HepG2 (cell line): ENCODE data around the gene DGKD. TPM values are rescaled to one million over a fixed set of nuclear protein-coding genes. Genes with fewer than 3 reads are reported as not detected.

Experiments
- ATAC-seq: fragments of 200-7000 bp; cut with Tn5 transposase; 3 replicates; pipeline ENCODE4 v1.9.1; 2020; ENCODE audit warnings: mild to moderate bottlenecking, moderate library complexity
- BruUV-seq: library from RNA; stranded (reverse); fragments of 400-500 nt; replicated peaks from 2 replicates; lab custom pipeline; 2021; lab: Mats Ljungman, UMichigan
- CTCF ChIA-PET: fragments of 300-600 bp; formaldehyde crosslinking; extraction: SDS; loops from one replicate; lab custom pipeline; 2021; ENCODE audit warnings: low total read pairs, inconsistent platforms, low intra/inter-chr PET ratio; lab: Yijun Ruan, JAX
- POLR2A ChIA-PET: fragments of 350-600 bp; sonication (Branson Sonifier 250); formaldehyde crosslinking; loops from one replicate; lab custom pipeline; 2020; ENCODE audit warnings: antibody characterized with exemption, inconsistent platforms; lab: Yijun Ruan, JAX
- DNase-seq: peaks from one replicate; pipeline ENCODE4 v3.0.0-alpha.2; 2015; ENCODE audit warnings: low spot score
- FAIRE-seq: peaks from 3 replicates; lab custom pipeline; 2011; peaks lifted over from hg19 to GRCh38; lab: Jason Lieb, UNC
- H2AFZ ChIP-seq: one replicate; pipeline ENCODE4 v1.6.1; 2011; ENCODE audit warnings: low read length, inconsistent platforms
- H3K27ac ChIP-seq: fragments of 300-600 bp; 3 replicates; pipeline ENCODE4 v1.8.0; 2011; ENCODE audit warnings: mixed run types, mild to moderate bottlenecking, mixed read lengths, low read length, inconsistent platforms; ENCODE audit not compliant: insufficient read depth; ENCODE audit errors: extremely low read length
- H3K27me3 ChIP-seq, 2 experiments: fragments of 200-600 bp in 1 of 2; 2 replicates in 1 of 2; 3 replicates in 1 of 2; pipeline versions ENCODE4 v1.6.0 to v1.8.0; 2011; ENCODE audit warnings: low read length in 2 of 2, mild to moderate bottlenecking in 2 of 2, moderate library complexity in 2 of 2, inconsistent platforms in 1 of 2; ENCODE audit not compliant: insufficient read depth in 2 of 2, control insufficient read depth in 1 of 2
- H3K36me3 ChIP-seq, 2 experiments: fragments of 200-600 bp in 1 of 2; replicated peaks in 1 of 2; 2 replicates in 1 of 2; 3 replicates in 1 of 2; pipeline versions ENCODE4 v1.5.1 to v1.8.0; 2011; ENCODE audit warnings: low read length in 2 of 2, inconsistent platforms in 1 of 2; ENCODE audit not compliant: insufficient read depth in 2 of 2, control insufficient read depth in 1 of 2
- H3K4me1 ChIP-seq: 2 replicates; pipeline ENCODE4 v1.5.1; 2012; ENCODE audit warnings: low read length, inconsistent platforms; ENCODE audit not compliant: insufficient read depth
- H3K4me2 ChIP-seq: 2 replicates; pipeline ENCODE4 v1.6.0; 2011; ENCODE audit warnings: low read depth, low read length, inconsistent platforms
- H3K4me3 ChIP-seq, 3 experiments: fragments of 200-600 bp in 1 of 3; sonication (generic), shearing (Covaris generic) in 1 of 3; replicated peaks in 1 of 3; 2 replicates each; pipeline ENCODE4 v1.5.1; 2011 to 2016; ENCODE audit warnings: low read length in 3 of 3, inconsistent platforms in 2 of 3, low read depth in 2 of 3, mild to moderate bottlenecking in 2 of 3, control low read depth in 1 of 3, mixed read lengths in 1 of 3; ENCODE audit not compliant: insufficient read depth in 1 of 3
- H3K79me2 ChIP-seq: one replicate; pipeline ENCODE4 v1.6.1; 2011; ENCODE audit warnings: low read length, inconsistent platforms; ENCODE audit not compliant: insufficient read depth
- H3K9ac ChIP-seq: 2 replicates; pipeline ENCODE4 v1.6.0; 2011; ENCODE audit warnings: mild to moderate bottlenecking, low read depth, low read length, inconsistent platforms; ENCODE audit not compliant: insufficient read depth
- H3K9me3 ChIP-seq: 2 replicates; pipeline ENCODE4 v1.5.1; 2012; ENCODE audit warnings: mild to moderate bottlenecking, low read length
- H4K20me1 ChIP-seq: 2 replicates; pipeline ENCODE4 v1.6.0; 2011; ENCODE audit warnings: inconsistent platforms, mild to moderate bottlenecking, low read length, moderate library complexity; ENCODE audit not compliant: insufficient read depth
- CTCF ChIP-seq: sonication (generic); formaldehyde crosslinking; IDR thresholded peaks from 2 replicates; pipeline ENCODE4 v1.5.0; 2020; ENCODE audit warnings: mild to moderate bottlenecking, missing genetic modification reagents, moderate library complexity
- TEF ChIP-seq: sonication (generic); formaldehyde crosslinking; IDR thresholded peaks from 2 replicates; pipeline ENCODE4 v1.5.0; 2020; ENCODE audit warnings: missing genetic modification reagents
- TIGD3 ChIP-seq: sonication (generic); formaldehyde crosslinking; IDR thresholded peaks from 2 replicates; pipeline ENCODE4 v1.5.1; 2020; ENCODE audit warnings: mild to moderate bottlenecking, missing genetic modification reagents, borderline replicate concordance
- WGBS: methylation state at CpG from one replicate; pipeline ENCODE4 v1.1.6; 2017; ENCODE audit warnings: low lambda C conversion rate; 5-methylcytosine and 5-hydroxymethylcytosine counted together
- in situ Hi-C: cut with HindIII; loops from 2 replicates; pipeline ENCODE4 v1.10.0; 2017; ENCODE audit warnings: low pct_unique_long_range_greater_than_20kb; ENCODE audit not compliant: extremely low pct_ligation_motif_present
- intact Hi-C: fragments of 100-400 bp; cut with micrococcal nuclease; formaldehyde crosslinking; loops from one replicate; pipeline ENCODE4 v1.10.0; 2022; ENCODE audit not compliant: unreplicated experiment
- polyA plus RNA-seq, 8 experiments: library from polyadenylated mRNA; depleted of rRNA in 3 of 8; stranded (reverse) in 7 of 8; unstranded in 1 of 8; fragments of >200 nt; fragmentation: Illumina TruSeq in 4 of 8; extraction: Trizol in 4 of 8; gene quantifications; 2 replicates each; pipeline versions ENCODE4 v1.2.1 to v1.2.3, GENCODE V29; 2011 to 2016; ENCODE audit warnings: low read depth in 4 of 8, missing spikeins in 1 of 8, mixed read lengths in 1 of 8; ENCODE audit not compliant: insufficient read depth in 1 of 8
- total RNA-seq, 5 experiments: library from RNA; depleted of rRNA; stranded (reverse); fragments of >200 nt; fragmentation: Illumina TruSeq; extraction: Trizol; gene quantifications; 2 replicates each; pipeline ENCODE4 v1.2.3, GENCODE V29; 2016; ENCODE audit warnings: low read depth in 1 of 5

Gene DGKD
- total and polyA plus RNA-seq, 2 of the 13 experiments (the other 11 are each of a cell fraction or from before 2014, with no cell fraction given): 24.5 to 33.2 TPM

- Histone ChIP-seq H2AFZ (no peak overlapping the region), H3K9ac (no peak overlapping the region), H3K27me3 (no peaks in the 10 kb centered on the region), H3K36me3 (peaks cover 1 to 9% of the 10 kb centered on the region in 2 experiments; a peak in 2 of 5 replicates), H4K20me1 (no peaks in the 10 kb centered on the region), H3K9me3 (peaks cover 21% of the 10 kb centered on the region), H3K4me3 (no peak overlapping the region), H3K4me2 (no peak overlapping the region), H3K79me2 (peaks cover 18% of the 10 kb centered on the region), H3K4me1 (peaks cover 17% of the 10 kb centered on the region; the same call in 1 of the 2 replicates), H3K27ac (no peak overlapping the region)
- peak; percentile 49 for ATAC-seq
- TF ChIP-seq CTCF (peak; percentile 20; the same call in 1 of the 2 replicates), TIGD3 (no peak), TEF (CRISPR knock-in tag) (no peak)
- POLR2A ChIA-PET: interaction anchor here (0.5 kb wide), 1 partner anchor 25 kb away, joined by 3 read pairs; no protein-coding TSS in a partner anchor
- BruUV-seq: no TSS peak
- intact Hi-C loops (no loop called here), in situ Hi-C loops (no loop called here)
- FAIRE-seq: no peak
- CTCF ChIA-PET: no interaction called here
- WGBS: 88% methylated on average over 3 of the region's 4 CpGs
- no peak for DNase-seq
Observed at GRCh38 chr2:233414273-233414654, 60.0 kb downstream of the DGKD start.
